Neural cell (in vitro differentiated cells): Measurements from ENCODE around the gene POM121. TPM values are rescaled to one million over a fixed set of nuclear protein-coding genes. Genes with fewer than 3 reads are reported as not detected.
"Not testable (repeated sequence)": the region's sequence is repeated elsewhere in the genome, so short reads cannot be mapped to it uniquely, and the experiment has no call there.

Source experiments
- H2AFZ ChIP-seq: fragments of 200-600, 300-800 bp; sonication (generic), shearing (Covaris generic); 2 replicates; pipeline ENCODE4 v1.6.0; 2014; ENCODE audit warnings: low read depth, mild to moderate bottlenecking, antibody characterized with exemption, low read length, moderate library complexity
- H3F3A ChIP-seq: fragments of 200-600 bp; shearing (Covaris generic); 2 replicates; pipeline ENCODE4 v1.6.1; 2016; ENCODE audit warnings: mild to moderate bottlenecking, moderate library complexity, mixed read lengths, antibody characterized with exemption, low read length; ENCODE audit not compliant: insufficient read depth, poor library complexity, severe bottlenecking
- H3K27ac ChIP-seq: fragments of 200-600, 300-800 bp; sonication (generic), shearing (Covaris generic); 2 replicates; pipeline ENCODE4 v1.5.1; 2014; ENCODE audit warnings: mild to moderate bottlenecking, low read length, moderate library complexity
- H3K27me3 ChIP-seq: fragments of 300-800, 200-600 bp; sonication (generic), shearing (Covaris generic); 2 replicates; pipeline ENCODE4 v1.6.0; 2014; ENCODE audit warnings: mild to moderate bottlenecking, low read depth, low read length, moderate library complexity; ENCODE audit not compliant: insufficient read depth
- H3K36me3 ChIP-seq: fragments of 300-800, 200-600 bp; sonication (generic), shearing (Covaris generic); 2 replicates; pipeline ENCODE4 v1.5.1; 2014; ENCODE audit warnings: mild to moderate bottlenecking, antibody characterized with exemption, low read length, moderate library complexity; ENCODE audit not compliant: insufficient read depth
- H3K4me2 ChIP-seq: fragments of 300-800, 200-600 bp; sonication (generic), shearing (Covaris generic); 2 replicates; pipeline ENCODE4 v1.6.0; 2014; ENCODE audit warnings: mild to moderate bottlenecking, low read length
- H3K4me3 ChIP-seq: fragments of 300-800, 200-600 bp; sonication (generic), shearing (Covaris generic); 2 replicates; pipeline ENCODE4 v1.5.1; 2014; ENCODE audit warnings: mild to moderate bottlenecking, low read length, moderate library complexity
- H3K79me2 ChIP-seq: fragments of 200-600 bp; shearing (Covaris generic); replicated peaks from 2 replicates; pipeline ENCODE4 v1.6.0; 2014; ENCODE audit warnings: mild to moderate bottlenecking, low read length, moderate library complexity; ENCODE audit not compliant: insufficient read depth
- H3K9ac ChIP-seq: fragments of 300-800, 200-600 bp; sonication (generic), shearing (Covaris generic); 2 replicates; pipeline ENCODE4 v1.6.1; 2016; ENCODE audit warnings: mild to moderate bottlenecking, low read length, mixed read lengths
- H3K9me2 ChIP-seq: fragments of 200-600 bp; shearing (Covaris generic); 2 replicates; pipeline ENCODE4 v1.6.1; 2016; ENCODE audit warnings: mild to moderate bottlenecking, low read length, mixed read lengths; ENCODE audit not compliant: insufficient read depth
- H3K9me3 ChIP-seq: fragments of 200-600, 300-800 bp; sonication (generic), shearing (Covaris generic); 2 replicates; pipeline ENCODE4 v1.6.1; 2016; ENCODE audit warnings: mild to moderate bottlenecking, mixed run types, low read length, moderate library complexity, mixed read lengths
- H4K20me1 ChIP-seq: fragments of 200-600 bp; shearing (Covaris generic); 2 replicates; pipeline ENCODE4 v1.6.1; 2016; ENCODE audit warnings: mild to moderate bottlenecking, mixed run types; ENCODE audit not compliant: insufficient read depth
- CTCF ChIP-seq: fragments of 450-650 bp; IDR thresholded peaks from 2 replicates; pipeline ENCODE4 v1.5.1; 2014; ENCODE audit warnings: antibody characterized with exemption, mild to moderate bottlenecking, moderate library complexity; ENCODE audit not compliant: poor library complexity, severe bottlenecking
- EP300 ChIP-seq: fragments of 450-650 bp; conservative IDR thresholded peaks from 2 replicates; pipeline ENCODE4 v1.6.1; 2014; ENCODE audit warnings: antibody characterized with exemption, mild to moderate bottlenecking, moderate library complexity; ENCODE audit not compliant: poor library complexity, severe bottlenecking
- EZH2 ChIP-seq: fragments of 200-600, 300-800 bp; shearing (Covaris generic), sonication (generic); IDR thresholded peaks from 2 replicates; pipeline ENCODE4 v1.6.1; 2014; ENCODE audit warnings: antibody characterized with exemption, low read length, borderline replicate concordance, mild to moderate bottlenecking; ENCODE audit not compliant: insufficient read depth, poor library complexity, severe bottlenecking
- MXI1 ChIP-seq: fragments of 450-650 bp; conservative IDR thresholded peaks from 2 replicates; pipeline ENCODE4 v1.6.1; 2014; ENCODE audit warnings: antibody characterized with exemption, mild to moderate bottlenecking; ENCODE audit not compliant: poor library complexity, severe bottlenecking
- POLR2AphosphoS5 ChIP-seq: IDR thresholded peaks from 2 replicates; pipeline ENCODE4 v1.6.1; 2012
- RAD21 ChIP-seq: fragments of 450-650 bp; conservative IDR thresholded peaks from 2 replicates; pipeline ENCODE4 v1.6.1; 2014; ENCODE audit warnings: antibody characterized with exemption, mild to moderate bottlenecking, moderate library complexity
- REST ChIP-seq: IDR thresholded peaks from 2 replicates; pipeline ENCODE4 v1.6.1; 2012; ENCODE audit warnings: borderline replicate concordance
- SMC3 ChIP-seq: fragments of 450-650 bp; conservative IDR thresholded peaks from 2 replicates; pipeline ENCODE4 v1.6.1; 2014; ENCODE audit warnings: antibody characterized with exemption, mild to moderate bottlenecking, moderate library complexity; ENCODE audit not compliant: poor library complexity
- TAF1 ChIP-seq: IDR thresholded peaks from 2 replicates; pipeline ENCODE4 v1.6.1; 2012; ENCODE audit warnings: low read depth
- polyA minus RNA-seq: library from RNA; depleted of rRNA, polyadenylated mRNA; stranded (reverse); fragments of >200 nt; gene quantifications from 2 replicates; pipeline ENCODE4 v1.2.3, GENCODE V29; 2014
- polyA plus RNA-seq: library from polyadenylated mRNA; depleted of rRNA; stranded (reverse); fragments of >200 nt; gene quantifications from 2 replicates; pipeline ENCODE4 v1.2.3, GENCODE V29; 2014

The POM121 gene
- polyA plus RNA-seq, result 5.3 and 5.9 TPM in 2 replicates
- polyA minus RNA-seq, result 12.9 and 16.1 TPM in 2 replicates

- Histone ChIP-seq H3F3A (no peaks in the 10 kb centered on the region), H2AFZ (peak within 1 kb of the TSS; percentile 78), H3K79me2 (peaks cover 16% of the 10 kb centered on the region), H4K20me1 (no peaks in the 10 kb centered on the region), H3K27me3 (no peaks in the 10 kb centered on the region), H3K4me3 (peak within 1 kb of the TSS; percentile 91), H3K9me3 (no peaks in the 10 kb centered on the region), H3K27ac (peak within 1 kb of the TSS; percentile 87), H3K9ac (peak within 1 kb of the TSS; percentile 84), H3K36me3 (no peaks in the 10 kb centered on the region), H3K9me2 (no peaks in the 10 kb centered on the region), H3K4me2 (peak within 1 kb of the TSS; percentile 96)
- TF ChIP-seq POLR2AphosphoS5 (peak; percentile 90), MXI1 (peak; percentile 95), CTCF (no peak), EZH2 (no peak), SMC3 (peak; percentile 18), REST (peak; percentile 60), EP300 (peak; percentile 53), TAF1 (peak; percentile 61), RAD21 (no peak)
Observed at GRCh38 chr7:72924733-72925545, at the start of gene POM121. Gene POM121, plus strand, starts transcription at chr7:72925095. Its CDS starts 27 bp downstream, at chr7:72925122.

GRCh38 chr7:72879079-72879736 lies 45.7 kb upstream of the POM121 start:
- Histone ChIP-seq H3K4me3 (peak overlapping the region; percentile 73), H3K27ac (peak overlapping the region; percentile 55), H3K9ac (peak overlapping the region; percentile 72)
- H3K4me2 ChIP-seq, H4K20me1 ChIP-seq, H3F3A ChIP-seq, H3K9me2 ChIP-seq, H3K9me3 ChIP-seq, H3K79me2 ChIP-seq, H2AFZ ChIP-seq, H3K36me3 ChIP-seq, H3K27me3 ChIP-seq: not testable (repeated sequence)
- TF ChIP-seq CTCF (peak; percentile 52), REST (peak; percentile 22), TAF1 (peak; percentile 44), MXI1 (peak; percentile 75), POLR2AphosphoS5 (peak; percentile 91), EP300 (peak; percentile 17)
